HepG2 (cell line): ENCODE data around the gene LYPD3. TPM values are rescaled to one million over a fixed set of nuclear protein-coding genes. Genes with fewer than 3 reads are reported as not detected.

Experiments used
- ATAD3A ChIP-seq: sonication (generic); formaldehyde crosslinking; IDR thresholded peaks from 2 replicates; pipeline ENCODE4 v1.4.0; 2020; ENCODE audit warnings: missing genetic modification reagents
- FOXA3 ChIP-seq: IDR thresholded peaks from 2 replicates; pipeline ENCODE4 v1.6.1; 2016; ENCODE audit warnings: missing genetic modification reagents, missing compliant biosample characterization
- GTF2F1 ChIP-seq: fragments of 150-350 bp; IDR thresholded peaks from 2 replicates; pipeline ENCODE4 v1.6.1; 2014; ENCODE audit warnings: low read length
- MATR3 ChIP-seq: sonication (generic); formaldehyde crosslinking; IDR thresholded peaks from 2 replicates; pipeline ENCODE4 v1.4.0; 2020; ENCODE audit warnings: missing genetic modification reagents
- MZF1 ChIP-seq: sonication (generic); formaldehyde crosslinking; IDR thresholded peaks from 2 replicates; pipeline ENCODE4 v1.8.1; 2023; ENCODE audit warnings: mild to moderate bottlenecking, missing genetic modification reagents, borderline replicate concordance
- PITX1 ChIP-seq: sonication (generic); formaldehyde crosslinking; IDR thresholded peaks from 2 replicates; pipeline ENCODE4 v1.5.1; 2020; ENCODE audit warnings: mild to moderate bottlenecking, missing genetic modification reagents
- POGK ChIP-seq: sonication (generic); formaldehyde crosslinking; conservative IDR thresholded peaks from 2 replicates; pipeline ENCODE4 v1.8.0; 2022; ENCODE audit warnings: mild to moderate bottlenecking, moderate library complexity, missing genetic modification reagents
- PRDM15 ChIP-seq: sonication (generic); formaldehyde crosslinking; IDR thresholded peaks from 2 replicates; pipeline ENCODE4 v1.4.0; 2020; ENCODE audit warnings: missing genetic modification reagents
- RAD51 ChIP-seq: fragments of 450-650 bp; IDR thresholded peaks from 2 replicates; pipeline ENCODE4 v1.6.1; 2016; ENCODE audit warnings: borderline replicate concordance
- RARA ChIP-seq: IDR thresholded peaks from 2 replicates; pipeline ENCODE4 v1.6.1; 2016; ENCODE audit warnings: missing genetic modification reagents, missing compliant biosample characterization
- REPIN1 ChIP-seq: sonication (generic); formaldehyde crosslinking; IDR thresholded peaks from 2 replicates; pipeline ENCODE4 v1.8.0; 2022; ENCODE audit warnings: missing genetic modification reagents, low read depth, mild to moderate bottlenecking, borderline replicate concordance
- SRSF1 ChIP-seq: fragments of 200-400 bp; formaldehyde crosslinking; optimal IDR thresholded peaks from 2 replicates; pipeline ENCODE3; 2017; ENCODE audit warnings: mild to moderate bottlenecking, low read depth, low read length, moderate library complexity
- TFE3 ChIP-seq: IDR thresholded peaks from 2 replicates; pipeline ENCODE4 v1.6.1; 2016
- ZBTB37 ChIP-seq: sonication (generic); formaldehyde crosslinking; IDR thresholded peaks from 2 replicates; pipeline ENCODE4 v1.4.0; 2020; ENCODE audit warnings: mild to moderate bottlenecking, missing genetic modification reagents
- ZEB1 ChIP-seq: IDR thresholded peaks from 2 replicates; pipeline ENCODE4 v1.6.1; 2012; ENCODE audit warnings: mild to moderate bottlenecking, low read depth, inconsistent platforms; ENCODE audit not compliant: insufficient replicate concordance
- ZFP41 ChIP-seq: sonication (generic); formaldehyde crosslinking; IDR thresholded peaks from 2 replicates; pipeline ENCODE4 v1.4.0; 2020; ENCODE audit warnings: mild to moderate bottlenecking, missing genetic modification reagents, borderline replicate concordance
- ZNF281 ChIP-seq: sonication (generic); formaldehyde crosslinking; IDR thresholded peaks from 2 replicates; pipeline ENCODE4 v1.4.0; 2020; ENCODE audit warnings: missing genetic modification reagents, borderline replicate concordance
- ZNF30 ChIP-seq: sonication (generic); formaldehyde crosslinking; IDR thresholded peaks from 2 replicates; pipeline ENCODE4 v1.5.0; 2020; ENCODE audit warnings: mild to moderate bottlenecking, missing genetic modification reagents
- ZNF33B ChIP-seq: sonication (generic); formaldehyde crosslinking; IDR thresholded peaks from 2 replicates; pipeline ENCODE4 v1.5.1; 2020; ENCODE audit warnings: mild to moderate bottlenecking, missing genetic modification reagents
- ZNF841 ChIP-seq: sonication (generic); formaldehyde crosslinking; IDR thresholded peaks from 2 replicates; pipeline ENCODE4 v1.8.1; 2023; ENCODE audit warnings: missing genetic modification reagents, borderline replicate concordance
- polyA plus RNA-seq, 8 experiments: library from polyadenylated mRNA; depleted of rRNA in 3 of 8; stranded (reverse) in 7 of 8; unstranded in 1 of 8; fragments of >200 nt; fragmentation: Illumina TruSeq in 4 of 8; extraction: Trizol in 4 of 8; gene quantifications; 2 replicates each; pipeline versions ENCODE4 v1.2.1 to v1.2.3, GENCODE V29; 2011 to 2016; ENCODE audit warnings: low read depth in 4 of 8, missing spikeins in 1 of 8, mixed read lengths in 1 of 8; ENCODE audit not compliant: insufficient read depth in 1 of 8
- total RNA-seq, 5 experiments: library from RNA; depleted of rRNA; stranded (reverse); fragments of >200 nt; fragmentation: Illumina TruSeq; extraction: Trizol; gene quantifications; 2 replicates each; pipeline ENCODE4 v1.2.3, GENCODE V29; 2016; ENCODE audit warnings: low read depth in 1 of 5

The LYPD3 gene
- total and polyA plus RNA-seq, 2 of the 13 experiments (the other 11 are each of a cell fraction or from before 2014, with no cell fraction given): 0.51 to 1.5 TPM

- TF ChIP-seq ZBTB37: no peak
- no peak for TF ChIP-seq ZNF841 (CRISPR knock-in tag)
- no peak for TF ChIP-seq RAD51
- TF ChIP-seq ZEB1: no peak
- 0 out of 2 replicates have a peak, but pooled peaks have one; percentile 43 for TF ChIP-seq PRDM15 (CRISPR knock-in tag)
- TF ChIP-seq ZNF33B (CRISPR knock-in tag): no peak; the same call in 1 of the 2 replicates
- TF ChIP-seq ZNF281 (CRISPR knock-in tag): peak; percentile 77; the same call in 1 of the 2 replicates
- no peak for TF ChIP-seq SRSF1
- TF ChIP-seq POGK (CRISPR knock-in tag): 0 out of 2 replicates have a peak, but pooled peaks have one; percentile 43
- no peak for TF ChIP-seq ZFP41 (CRISPR knock-in tag)
- TF ChIP-seq TFE3 (CRISPR knock-in tag): no peak
- 0 out of 2 replicates have a peak, but pooled peaks have one; percentile 46 for TF ChIP-seq PITX1 (CRISPR knock-in tag)
- TF ChIP-seq ATAD3A (CRISPR knock-in tag): no peak
- no peak for TF ChIP-seq MATR3 (CRISPR knock-in tag)
- peak; percentile 88 for TF ChIP-seq RARA (CRISPR knock-in tag)
- TF ChIP-seq ZNF30: no peak
- no peak; the same call in 1 of the 2 replicates for TF ChIP-seq REPIN1 (CRISPR knock-in tag)
- no peak for TF ChIP-seq MZF1 (CRISPR knock-in tag)
- TF ChIP-seq GTF2F1: no peak
- peak; percentile 76 for TF ChIP-seq FOXA3 (CRISPR knock-in tag)
Observed at GRCh38 chr19:43499042-43499441, 33.6 kb upstream of the LYPD3 start (continued).
